KOPT-K1 (cell line): ENCODE results near the gene GRID1.
"Not testable (repeated sequence)": the region's sequence is repeated elsewhere in the genome, so short reads cannot be mapped to it uniquely, and the experiment has no call there.

Source experiments
- H3K27ac ChIP-seq: fragments of 200-600 bp; sonication (generic); 2 replicates; pipeline ENCODE4 v1.5.1; 2016; ENCODE audit warnings: antibody characterized with exemption, mild to moderate bottlenecking, low read depth, low read length; ENCODE audit not compliant: poor library complexity, severe bottlenecking
- H3K36me3 ChIP-seq: fragments of 200-600 bp; sonication (generic); 2 replicates; pipeline ENCODE4 v1.5.1; 2017; ENCODE audit warnings: antibody characterized with exemption, mild to moderate bottlenecking, low read length, moderate library complexity; ENCODE audit not compliant: insufficient read depth
- H3K9me3 ChIP-seq: fragments of 200-600 bp; sonication (generic); 2 replicates; pipeline ENCODE4 v1.5.1; 2017; ENCODE audit warnings: antibody characterized with exemption, low read length, mild to moderate bottlenecking; ENCODE audit not compliant: insufficient read depth, poor library complexity, severe bottlenecking

The GRID1 gene

DNA sequence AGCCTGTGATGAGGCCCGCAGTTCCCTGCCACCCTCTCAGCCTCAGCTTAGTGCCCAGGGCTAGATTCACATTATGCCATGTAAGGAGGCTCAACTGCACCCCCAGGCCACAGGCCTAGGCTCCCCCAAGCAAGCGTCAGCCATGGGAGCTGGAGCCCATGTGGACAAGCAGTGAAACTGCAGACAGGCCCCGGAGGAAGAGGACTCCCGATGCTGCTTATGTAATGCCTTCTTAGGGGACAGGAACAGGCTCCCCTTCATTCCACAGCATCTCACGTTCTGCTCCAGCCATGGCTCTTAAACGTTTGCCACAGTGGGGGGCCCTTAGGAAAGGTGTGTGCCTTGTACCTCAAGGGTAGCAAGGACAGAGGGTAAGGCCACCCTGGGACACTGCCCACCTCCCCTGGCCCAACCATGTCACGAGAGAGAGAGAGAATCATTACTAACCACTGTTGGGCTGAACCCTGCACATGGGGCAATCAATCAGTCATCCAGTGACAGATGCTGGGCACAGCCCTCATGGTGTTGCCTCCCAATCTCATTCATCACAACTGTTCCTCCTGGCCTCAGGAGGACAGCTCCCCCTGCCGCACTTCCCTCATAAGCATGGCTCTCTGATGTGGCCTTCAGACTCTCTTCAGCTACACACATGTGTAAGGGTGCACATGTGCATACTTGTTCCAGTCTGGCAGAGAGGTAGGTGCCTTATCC, 263.0 kb downstream of the GRID1 start:
- Histone ChIP-seq H3K27ac (no peak overlapping the region), H3K36me3 (no peaks in the 10 kb centered on the region), H3K9me3 (no peaks in the 10 kb centered on the region)

DNA sequence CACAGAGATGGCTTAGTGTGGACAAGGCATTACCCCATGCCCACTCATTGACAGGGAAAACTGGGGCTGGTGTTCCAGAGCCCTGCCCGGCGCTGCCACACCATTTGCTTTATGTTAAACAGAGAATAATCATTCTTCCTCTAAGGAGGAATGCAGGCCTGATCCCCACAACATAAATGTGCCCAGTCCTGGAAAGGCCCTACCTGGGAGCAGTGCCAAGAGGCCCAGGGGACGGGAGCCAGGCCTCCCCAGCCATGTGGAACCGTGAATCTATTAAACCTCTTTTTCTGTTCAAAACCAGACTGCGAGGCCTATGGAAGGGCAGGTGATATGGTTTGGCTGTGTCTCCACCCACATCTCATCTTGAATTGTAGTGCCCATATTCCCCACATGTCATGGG, 264.1 kb downstream of the GRID1 start:
- Histone ChIP-seq H3K36me3 (no peaks in the 10 kb centered on the region), H3K27ac (no peak overlapping the region), H3K9me3 (no peaks in the 10 kb centered on the region)

DNA sequence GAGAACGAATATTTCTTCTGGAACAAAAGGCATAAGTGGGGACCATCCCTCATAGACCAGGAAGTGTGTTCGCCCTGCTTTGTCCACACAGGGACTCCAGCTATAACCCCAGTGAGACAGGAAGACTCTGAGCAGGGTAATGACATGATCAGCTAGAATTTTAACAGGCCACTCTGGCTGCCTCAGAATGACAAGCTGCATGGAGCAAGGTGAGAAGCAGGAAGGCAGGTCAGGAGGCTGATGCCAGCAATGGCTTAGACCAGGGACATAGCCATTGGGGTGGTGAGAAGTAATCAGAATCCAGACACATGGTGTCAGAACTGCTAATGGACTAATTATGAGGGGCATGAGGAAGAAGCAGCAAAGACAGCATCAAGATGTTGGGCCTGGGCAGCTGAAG, 264.6 kb downstream of the GRID1 start:
- H3K27ac ChIP-seq = no peak overlapping the region
- no peaks in the 10 kb centered on the region for H3K36me3 ChIP-seq
- no peaks in the 10 kb centered on the region for H3K9me3 ChIP-seq

DNA sequence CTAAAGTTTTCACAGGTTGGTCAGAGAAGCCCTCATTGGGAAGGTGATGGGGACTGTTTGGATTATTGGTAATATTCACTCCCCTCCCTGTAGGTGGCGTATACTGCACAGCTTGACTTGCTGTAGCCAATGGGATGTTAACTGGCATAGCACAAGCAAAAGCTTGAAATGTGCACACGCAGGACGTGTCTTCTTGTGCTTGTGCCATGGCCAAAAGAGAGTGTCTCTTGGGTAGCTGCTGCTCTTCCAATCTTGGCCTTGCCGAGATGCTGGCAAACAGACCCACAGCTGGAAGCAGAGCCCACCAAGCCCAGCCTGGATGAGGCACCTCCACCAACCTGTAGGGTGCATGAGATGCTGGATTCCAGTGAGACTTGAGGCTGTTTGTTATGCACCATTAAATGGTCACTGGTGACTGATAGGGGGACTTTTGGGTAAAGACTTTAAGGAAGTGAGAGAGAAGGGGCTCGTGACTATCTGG, 266.0 kb downstream of the GRID1 start:
- Histone ChIP-seq H3K27ac (no peak overlapping the region), H3K36me3 (no peaks in the 10 kb centered on the region)

DNA sequence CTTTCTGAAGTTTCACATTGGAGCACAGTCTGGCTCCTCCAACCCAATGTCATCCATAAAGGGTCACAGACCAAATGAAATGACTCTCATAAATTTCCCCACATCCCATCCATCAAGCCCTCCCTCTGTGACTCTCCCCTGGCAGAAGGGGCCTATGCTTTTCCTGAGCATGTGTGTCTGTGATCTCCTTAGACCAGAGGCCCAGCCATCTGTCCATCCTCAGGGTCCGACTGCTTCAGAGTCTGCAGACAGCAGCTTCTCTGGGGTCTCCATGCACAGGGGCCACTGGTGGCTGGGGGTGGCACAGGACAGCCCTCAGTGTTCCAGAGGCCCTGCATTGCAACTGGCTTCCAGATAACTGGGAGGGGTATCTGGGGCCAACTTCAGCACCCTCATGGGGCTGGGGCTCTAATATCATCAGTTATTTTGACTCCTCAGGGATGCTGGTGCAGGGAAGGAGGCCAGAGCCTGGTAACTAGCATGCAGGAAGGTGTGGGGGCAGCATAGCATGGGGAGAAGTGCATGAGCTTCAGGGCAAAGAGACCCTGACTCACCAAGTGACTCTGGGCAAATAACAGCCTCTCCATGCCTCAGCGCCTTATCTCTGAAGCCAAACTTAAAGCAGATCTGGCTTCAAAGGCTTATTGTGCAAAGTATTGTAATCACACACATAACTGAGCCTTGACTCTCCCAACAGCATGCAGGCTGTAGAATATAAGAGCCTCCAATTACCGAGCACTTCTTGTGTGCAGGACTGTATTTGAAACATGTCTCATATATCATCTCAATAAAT, 266.9 kb downstream of the GRID1 start:
- Histone ChIP-seq H3K27ac (no peak overlapping the region), H3K9me3 (no peaks in the 10 kb centered on the region), H3K36me3 (no peaks in the 10 kb centered on the region)

More for the DNA sequence above, 266.0 kb downstream of the GRID1 start:
- H3K9me3 ChIP-seq = no peaks in the 10 kb centered on the region

DNA sequence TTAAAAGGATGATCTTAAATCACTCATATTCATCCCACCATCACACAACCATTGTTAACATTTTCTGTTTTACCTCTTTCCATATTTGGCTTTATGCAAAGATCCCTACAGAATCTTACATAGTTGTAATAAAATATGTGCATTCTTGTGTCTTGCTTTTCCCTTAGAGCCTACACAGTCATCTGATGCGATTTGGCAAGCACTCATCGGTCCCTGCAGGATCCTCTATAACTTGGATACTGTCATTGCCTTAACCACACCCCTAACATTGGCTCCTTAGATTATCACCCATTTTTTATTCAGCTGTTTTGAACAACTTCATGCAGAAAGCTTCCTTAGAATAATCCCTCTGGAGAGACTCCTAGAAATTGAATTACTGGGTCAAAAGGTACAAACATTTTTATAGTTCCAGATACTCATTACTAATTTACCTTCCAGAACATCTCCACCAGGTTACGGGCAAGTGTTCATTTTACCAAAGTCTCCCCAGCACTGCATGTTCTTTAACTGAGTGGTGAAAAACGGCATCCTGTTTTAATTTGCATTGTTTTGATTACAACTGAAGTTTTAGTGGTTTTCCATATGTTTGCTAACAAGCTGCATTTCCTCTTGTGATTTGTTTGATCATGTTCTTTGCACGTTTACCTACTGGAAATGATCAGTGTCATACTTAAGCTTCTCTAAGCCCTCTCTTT, 268.3 kb downstream of the GRID1 start:
- H3K9me3 ChIP-seq = no peaks in the 10 kb centered on the region

DNA sequence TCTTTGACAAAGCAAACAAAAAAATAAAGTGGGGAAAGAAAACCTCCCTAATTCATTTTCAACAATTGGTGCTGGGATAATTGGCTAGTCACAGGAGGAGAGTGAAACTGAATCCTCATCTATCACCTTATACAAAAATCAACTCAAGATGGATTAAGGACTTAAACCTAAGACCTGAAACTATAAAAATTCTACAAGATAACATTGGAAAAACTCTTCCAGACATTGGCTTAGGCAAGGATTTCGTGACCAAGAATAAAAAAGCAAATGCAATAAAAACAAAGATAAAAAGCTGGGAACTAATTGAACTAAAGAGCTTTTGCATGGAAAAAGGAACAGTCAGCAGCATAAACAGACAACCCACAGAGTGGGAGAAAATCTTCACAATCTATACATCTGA, 271.5 kb downstream of the GRID1 start:
- H3K36me3 ChIP-seq, H3K27ac ChIP-seq, H3K9me3 ChIP-seq: not testable (repeated sequence)

More for the DNA sequence above, 268.3 kb downstream of the GRID1 start:
- no peak overlapping the region for H3K27ac ChIP-seq
- H3K36me3 ChIP-seq = no peaks in the 10 kb centered on the region

DNA sequence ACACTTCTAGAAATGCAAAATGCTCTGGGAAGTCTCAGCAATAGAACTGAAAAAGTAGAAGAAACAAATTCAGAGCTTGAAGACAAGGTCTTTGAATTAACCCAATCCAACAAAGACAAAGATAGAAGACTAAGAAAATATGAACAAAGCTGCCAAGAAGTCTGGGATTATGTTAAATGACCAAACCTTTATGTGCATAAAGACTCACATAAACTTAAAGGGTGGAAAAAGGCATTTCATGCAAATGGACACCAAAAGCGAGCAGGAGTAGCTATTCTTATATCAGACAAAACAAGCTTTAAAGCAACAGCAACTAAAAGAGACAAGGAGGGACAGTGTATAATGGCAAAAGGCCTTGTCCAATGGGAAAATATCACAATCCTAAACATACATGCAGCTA, 274.3 kb downstream of the GRID1 start:
- H3K27ac ChIP-seq, H3K36me3 ChIP-seq, H3K9me3 ChIP-seq: not testable (repeated sequence)

DNA sequence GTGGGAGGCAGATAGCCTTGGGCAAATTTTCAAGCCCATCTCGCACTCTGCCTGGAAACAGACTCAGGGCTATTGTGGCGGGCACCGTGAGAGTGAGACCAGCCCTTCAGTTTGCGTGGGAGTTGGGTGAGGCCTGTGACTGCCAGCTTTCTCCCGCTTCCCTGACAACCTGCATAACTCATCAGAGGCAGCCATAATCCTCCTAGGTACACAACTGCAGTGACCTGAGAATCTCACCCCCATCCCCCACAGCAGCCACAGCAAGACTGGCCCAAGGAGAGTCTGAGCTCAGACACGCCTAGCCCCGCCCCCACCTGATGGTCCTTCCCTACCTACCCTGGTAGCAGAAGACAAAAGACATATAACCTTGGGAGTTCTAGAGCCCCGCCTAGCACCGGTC, 275.4 kb downstream of the GRID1 start:
- H3K36me3 ChIP-seq = no peaks in the 10 kb centered on the region
- no peaks in the 10 kb centered on the region for H3K9me3 ChIP-seq
- H3K27ac ChIP-seq = no peak overlapping the region

DNA sequence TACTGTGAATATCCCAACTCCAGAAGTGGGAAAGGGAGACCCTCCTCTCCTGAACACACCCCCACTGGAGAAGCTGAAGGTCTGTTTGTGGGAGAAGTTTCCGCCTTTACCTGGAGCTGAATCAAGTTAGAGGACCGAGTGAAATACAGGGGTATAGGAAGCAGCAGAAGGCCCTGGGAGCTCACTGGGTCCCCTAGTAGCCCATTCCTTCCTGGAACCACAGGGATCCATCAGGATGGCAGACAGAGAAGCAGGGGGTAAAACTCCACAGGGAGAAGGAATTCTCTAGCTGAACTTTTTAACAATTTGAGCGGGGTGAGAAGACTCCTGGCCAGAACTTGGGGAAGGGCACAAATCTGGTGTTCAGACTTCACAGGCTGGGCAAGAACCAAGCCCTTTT, 275.8 kb downstream of the GRID1 start:
- H3K27ac ChIP-seq = no peak overlapping the region
- H3K36me3 ChIP-seq = no peaks in the 10 kb centered on the region
- H3K9me3 ChIP-seq = no peaks in the 10 kb centered on the region

DNA sequence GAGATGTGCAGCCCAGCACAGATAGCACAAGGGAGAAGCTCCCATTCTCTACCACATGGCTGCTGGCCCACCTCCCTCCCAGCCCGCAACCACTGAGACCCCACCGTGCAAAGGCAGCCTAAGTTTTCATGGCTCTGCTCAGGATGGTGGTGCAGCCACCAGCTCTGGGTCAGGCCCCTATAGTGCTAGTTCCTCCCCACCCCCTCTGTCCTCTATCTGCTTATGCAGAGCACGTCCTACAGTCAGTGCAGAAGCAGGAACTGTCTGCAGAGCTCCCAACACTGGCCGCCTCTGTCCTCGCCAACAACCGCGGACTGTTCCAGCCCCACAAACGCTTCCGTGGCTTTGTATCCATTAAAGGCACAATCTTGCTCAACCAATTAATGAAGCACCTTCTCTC, 278.9 kb downstream of the GRID1 start:
- Histone ChIP-seq H3K27ac (no peak overlapping the region), H3K9me3 (no peaks in the 10 kb centered on the region), H3K36me3 (no peaks in the 10 kb centered on the region)

DNA sequence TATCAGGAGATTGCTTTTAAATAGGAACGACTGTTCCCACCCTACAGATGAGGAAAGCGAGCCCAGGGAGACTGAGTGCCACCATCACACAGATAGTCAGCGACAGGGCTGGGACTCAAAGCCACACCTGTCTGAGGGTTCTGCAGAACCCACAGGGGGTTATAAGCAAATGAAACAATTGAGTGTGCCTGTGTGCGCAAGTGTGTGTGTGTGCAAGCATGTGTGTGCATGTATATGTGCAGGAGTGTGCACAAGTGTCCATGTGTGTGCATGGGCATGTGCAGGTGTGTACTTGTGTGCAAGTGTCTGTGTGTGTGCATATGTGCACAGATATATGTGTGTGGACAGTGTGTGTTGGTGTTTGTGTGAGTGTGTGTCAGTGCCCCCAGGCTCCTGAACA, 280.2 kb downstream of the GRID1 start:
- Histone ChIP-seq H3K27ac (no peak overlapping the region), H3K9me3 (no peaks in the 10 kb centered on the region), H3K36me3 (no peaks in the 10 kb centered on the region)

DNA sequence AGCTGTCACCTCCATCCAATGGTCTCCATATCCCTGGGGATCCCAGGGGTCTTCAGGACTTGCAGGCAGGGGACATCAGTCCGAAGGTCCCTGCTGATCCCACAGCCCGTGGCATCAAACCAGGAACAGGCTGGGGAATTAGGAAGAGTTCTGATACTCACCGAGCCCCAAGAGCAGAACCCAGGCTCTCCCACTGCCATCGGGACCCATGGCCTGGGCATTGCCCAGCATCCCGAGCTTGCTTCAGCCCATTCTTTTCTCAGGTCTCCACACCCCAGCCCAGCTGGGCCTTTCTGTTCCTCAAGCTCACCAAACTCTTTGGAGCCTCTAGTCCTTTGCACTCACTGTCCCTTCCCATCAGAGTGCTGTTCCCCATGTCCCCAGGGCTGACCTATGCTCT, 280.9 kb downstream of the GRID1 start:
- Histone ChIP-seq H3K9me3 (no peaks in the 10 kb centered on the region), H3K36me3 (no peaks in the 10 kb centered on the region), H3K27ac (no peak overlapping the region)

DNA sequence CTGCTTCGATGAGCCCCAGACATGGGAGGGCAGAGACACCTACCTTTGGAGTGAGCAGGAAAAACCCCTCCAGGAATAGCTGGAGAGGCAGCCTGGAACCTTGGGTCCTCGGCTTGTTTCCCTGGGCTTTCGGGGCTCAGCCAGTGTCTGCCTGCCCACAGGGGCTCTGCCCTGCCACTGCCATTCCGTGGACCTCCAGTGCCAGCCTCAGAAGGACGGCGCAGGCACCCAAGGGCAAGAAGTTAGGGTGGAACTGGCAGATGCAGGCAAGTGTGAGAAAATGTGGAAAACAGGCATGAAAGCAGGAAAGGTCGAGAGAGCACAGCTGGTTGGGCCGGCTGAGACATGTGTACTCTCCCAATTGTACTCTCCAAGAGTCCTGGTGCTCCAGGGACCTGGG, 281.5 kb downstream of the GRID1 start:
- Histone ChIP-seq H3K9me3 (no peaks in the 10 kb centered on the region), H3K27ac (no peak overlapping the region), H3K36me3 (no peaks in the 10 kb centered on the region)

DNA sequence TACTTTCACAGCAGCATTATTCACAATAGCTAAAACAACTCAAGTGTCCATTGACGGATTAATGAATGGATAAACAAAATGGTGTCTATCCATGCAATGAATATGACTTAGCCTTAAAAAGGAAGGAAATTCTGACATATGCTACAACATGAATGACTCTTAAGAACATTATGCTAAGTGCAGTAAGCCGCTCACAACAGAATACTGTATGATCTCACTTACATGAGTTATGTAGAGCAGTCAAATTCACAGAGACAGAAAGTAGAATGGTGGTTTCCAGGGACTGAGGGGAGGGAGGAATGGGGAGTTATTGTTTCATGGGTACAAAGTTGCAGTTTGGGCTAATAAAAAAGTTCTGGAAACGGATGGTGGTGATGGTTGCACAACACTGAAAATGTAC, 282.0 kb downstream of the GRID1 start:
- Histone ChIP-seq H3K27ac (no peak overlapping the region), H3K9me3 (no peaks in the 10 kb centered on the region), H3K36me3 (no peaks in the 10 kb centered on the region)
